ENCODE results near the gene BIRC3.

- TF ChIP-seq POLR2A (IDR thresholded peaks at IDR 0.05) (no peak), CTCF (IDR thresholded peaks at IDR 0.05 in 4 of 5, conservative IDR thresholded peaks at IDR 0.05 in 1 of 5) (no peak)
These were observed 12.9 kb downstream of the BIRC3 start for GRCh38 chr11:102330231-102330630.
